Tibial artery (tissue), 4 donors: ENCODE results near the gene FDXR.

Experiments
- DNase-seq, 2 donors: peaks; one replicate each; pipeline ENCODE4 v3.0.0-alpha.2; 2019
- H3K27ac ChIP-seq, 2 donors: fragments of 200-600 bp; sonication (generic) in 1 of 2; 1 replicate in 1 of 2; 2 replicates in 1 of 2; pipeline ENCODE4 v1.5.1; 2018 to 2019; ENCODE audit warnings: mild to moderate bottlenecking in 1 of 2
- H3K27me3 ChIP-seq, 2 donors: fragments of 200-600 bp; sonication (generic) in 1 of 2; one replicate each; pipeline versions ENCODE4 v1.5.1 to v1.6.0; 2016 to 2019
- H3K36me3 ChIP-seq, 3 donors: fragments of 200-600 bp; sonication (generic) in 2 of 3; one replicate each; pipeline ENCODE4 v1.5.1; 2016 to 2019; ENCODE audit warnings: mild to moderate bottlenecking in 2 of 3
- H3K4me1 ChIP-seq, 4 donors: fragments of 200-600 bp; sonication (generic) in 2 of 4; 1 replicate in 3 of 4; 2 replicates in 1 of 4; pipeline ENCODE4 v1.5.1; 2016 to 2019
- H3K4me3 ChIP-seq, 2 donors: fragments of 200-600 bp; sonication (generic) in 1 of 2; 1 replicate in 1 of 2; 2 replicates in 1 of 2; pipeline ENCODE4 v1.5.1; 2018 to 2019; ENCODE audit warnings: mild to moderate bottlenecking in 2 of 2
- H3K9me3 ChIP-seq, 3 donors: fragments of 200-600 bp; sonication (generic) in 1 of 3; one replicate each; pipeline ENCODE4 v1.5.1; 2016 to 2019
- intact Hi-C: fragments of 100-400 bp; cut with DNase I; formaldehyde crosslinking; loops from one replicate; pipeline ENCODE4 v1.15.0; 2023; ENCODE audit warnings: low total_unique reads
- TF ChIP-seq, protein P1 (sequence below), 2 experiments: fragments of 200-600 bp in 1 of 2; fragments of 450-650 bp in 1 of 2; IDR thresholded peaks; one replicate each; pipeline ENCODE4 v1.5.1; 2017 to 2019; ENCODE audit warnings: antibody characterized with exemption in 2 of 2, mild to moderate bottlenecking in 1 of 2, moderate library complexity in 1 of 2

Gene FDXR

DNA sequence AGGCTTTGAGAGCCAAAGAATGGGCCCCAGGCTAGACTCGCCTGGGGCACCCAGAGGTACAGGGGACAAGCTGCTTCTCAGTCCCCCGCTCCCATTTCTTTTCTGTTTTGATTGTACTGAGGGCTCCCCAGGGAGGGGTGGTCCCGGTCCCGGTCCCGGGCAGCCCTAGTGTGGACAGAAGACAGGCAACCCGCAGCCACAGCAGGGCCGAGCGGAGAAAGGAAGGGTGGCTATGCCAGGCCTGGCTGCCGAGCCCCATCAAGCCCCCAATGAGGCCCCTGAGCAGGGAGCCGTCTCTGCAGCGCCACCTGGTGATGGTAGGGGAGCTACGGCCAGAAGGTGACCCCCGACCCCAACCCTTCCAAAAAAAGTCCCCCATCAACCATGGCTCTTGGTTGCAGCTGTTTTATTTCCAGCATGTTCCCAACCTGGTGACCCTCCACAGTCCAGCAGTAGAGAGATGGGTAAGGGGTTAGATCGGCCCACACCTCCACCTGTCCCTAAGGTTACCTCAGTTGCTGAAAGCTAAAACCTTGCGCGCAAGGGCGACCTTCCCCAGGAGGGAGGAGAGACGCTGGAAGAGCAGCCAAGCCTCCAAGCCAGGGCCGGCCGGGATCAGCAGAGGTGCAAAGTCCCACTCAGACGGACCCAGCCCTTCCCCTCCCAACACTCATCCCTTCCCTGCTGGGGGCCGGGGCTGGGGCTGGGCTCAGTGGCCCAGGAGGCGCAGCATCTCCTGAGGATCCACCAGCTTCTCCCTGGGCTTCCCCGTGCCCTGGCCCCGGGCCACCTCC, 10.5 kb downstream of the FDXR start:
- H3K36me3 ChIP-seq, result no peaks in the 10 kb centered on the region
- no peak overlapping the region for H3K27ac ChIP-seq
- H3K4me1 ChIP-seq, result peaks cover 0 to 35% (median 25%) of the 10 kb centered on the region in 4 donors
- H3K27me3 ChIP-seq, result peaks cover 3 to 70% of the 10 kb centered on the region in 2 donors
- TF ChIP-seq, protein P1, sequence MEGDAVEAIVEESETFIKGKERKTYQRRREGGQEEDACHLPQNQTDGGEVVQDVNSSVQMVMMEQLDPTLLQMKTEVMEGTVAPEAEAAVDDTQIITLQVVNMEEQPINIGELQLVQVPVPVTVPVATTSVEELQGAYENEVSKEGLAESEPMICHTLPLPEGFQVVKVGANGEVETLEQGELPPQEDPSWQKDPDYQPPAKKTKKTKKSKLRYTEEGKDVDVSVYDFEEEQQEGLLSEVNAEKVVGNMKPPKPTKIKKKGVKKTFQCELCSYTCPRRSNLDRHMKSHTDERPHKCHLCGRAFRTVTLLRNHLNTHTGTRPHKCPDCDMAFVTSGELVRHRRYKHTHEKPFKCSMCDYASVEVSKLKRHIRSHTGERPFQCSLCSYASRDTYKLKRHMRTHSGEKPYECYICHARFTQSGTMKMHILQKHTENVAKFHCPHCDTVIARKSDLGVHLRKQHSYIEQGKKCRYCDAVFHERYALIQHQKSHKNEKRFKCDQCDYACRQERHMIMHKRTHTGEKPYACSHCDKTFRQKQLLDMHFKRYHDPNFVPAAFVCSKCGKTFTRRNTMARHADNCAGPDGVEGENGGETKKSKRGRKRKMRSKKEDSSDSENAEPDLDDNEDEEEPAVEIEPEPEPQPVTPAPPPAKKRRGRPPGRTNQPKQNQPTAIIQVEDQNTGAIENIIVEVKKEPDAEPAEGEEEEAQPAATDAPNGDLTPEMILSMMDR (IDR thresholded peaks at IDR 0.05), result peak; percentile 18 to 22
- intact Hi-C loops, result loop anchor here (5.0 kb wide), 1 partner anchor 70 kb away; no protein-coding TSS in a partner anchor
- peak in 1 of 2 donors; percentile 76 for DNase-seq
- H3K4me3 ChIP-seq, result peak overlapping the region; percentile 18 to 36
- H3K9me3 ChIP-seq, result no peaks in the 10 kb centered on the region

DNA sequence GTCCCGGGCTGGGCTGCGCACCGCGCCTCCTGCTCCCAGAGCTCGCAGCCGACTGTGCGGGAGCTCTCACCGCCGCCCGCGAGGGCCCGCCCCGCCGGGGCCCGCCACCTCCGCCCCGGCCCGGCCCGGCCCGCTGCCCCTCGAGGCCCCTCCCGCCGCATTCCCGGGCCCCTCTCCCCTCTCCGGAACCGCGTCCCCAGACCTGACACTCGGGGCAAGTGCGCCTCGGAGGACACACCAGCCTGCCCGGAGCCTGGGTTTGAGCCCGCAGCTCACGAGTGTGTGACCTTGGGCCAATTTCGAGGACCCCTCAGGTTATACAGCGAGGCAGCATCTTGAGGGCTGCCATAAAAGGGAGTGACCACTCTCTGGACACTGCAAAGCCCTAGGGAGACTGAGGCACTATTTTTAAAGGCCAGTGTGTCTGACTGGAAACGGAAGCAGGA, 11.1 kb downstream of the FDXR start:
- Histone ChIP-seq H3K36me3 (no peaks in the 10 kb centered on the region), H3K4me1 (peaks cover 0 to 35% (median 25%) of the 10 kb centered on the region in 4 donors), H3K27me3 (peaks cover 3 to 76% of the 10 kb centered on the region in 2 donors), H3K9me3 (no peaks in the 10 kb centered on the region), H3K27ac (no peak overlapping the region), H3K4me3 (peak overlapping the region; percentile 18 to 36)
- TF ChIP-seq, protein P1 (IDR thresholded peaks at IDR 0.05), result no peak
- DNase-seq, result no peak
- intact Hi-C loops, result loop anchor here (5.0 kb wide), 1 partner anchor 69 kb away; no protein-coding TSS in a partner anchor

DNA sequence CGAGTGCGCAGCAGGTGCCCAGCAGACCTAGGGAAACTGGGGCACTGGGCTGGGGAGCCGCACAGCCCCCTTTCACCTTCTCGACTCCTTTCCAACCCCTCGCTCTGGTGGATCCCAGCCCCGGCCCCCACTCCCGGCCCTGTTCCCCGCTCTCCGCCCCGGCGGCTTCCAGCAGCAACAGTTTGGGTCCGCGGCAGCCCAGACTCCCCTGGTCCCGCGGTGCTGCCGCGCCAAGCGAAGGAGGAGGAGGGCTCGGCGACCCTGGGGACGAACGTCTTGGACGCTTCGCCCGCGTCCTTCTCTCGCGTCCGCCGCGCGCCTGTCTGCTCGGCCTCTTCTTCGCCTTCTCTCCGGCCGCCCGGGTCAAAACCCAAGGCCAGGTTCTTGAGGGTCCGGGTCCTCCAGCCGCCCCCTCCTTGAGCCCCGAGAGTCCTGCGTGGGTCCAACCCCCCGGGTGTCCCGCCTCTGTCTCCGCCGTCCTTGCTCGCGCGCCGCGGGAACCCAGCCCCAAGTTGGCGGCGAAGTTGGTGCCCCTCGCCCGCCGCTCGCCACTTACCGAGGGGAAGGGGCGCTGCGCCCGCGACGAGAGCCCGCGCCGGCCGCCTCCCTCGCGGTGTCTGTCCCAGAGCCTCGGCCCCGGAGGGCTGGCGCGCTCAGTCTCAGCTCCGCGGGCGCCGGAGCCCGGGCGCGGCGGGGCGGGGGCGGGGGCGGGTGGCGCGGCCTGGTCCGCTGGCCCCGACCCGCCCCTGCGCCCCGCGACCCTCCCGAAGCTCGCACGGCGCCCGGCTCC, 11.7 kb downstream of the FDXR start:
- intact Hi-C loops, result loop anchor here (5.0 kb wide), 1 partner anchor 69 kb away; no protein-coding TSS in a partner anchor
- no peak for DNase-seq
- Histone ChIP-seq H3K4me3 (peak overlapping the region; percentile 18 to 36), H3K4me1 (peaks cover 0 to 35% (median 25%) of the 10 kb centered on the region in 4 donors), H3K27me3 (peaks cover 3 to 81% of the 10 kb centered on the region in 2 donors), H3K9me3 (no peaks in the 10 kb centered on the region), H3K36me3 (no peaks in the 10 kb centered on the region), H3K27ac (no peak overlapping the region)
- TF ChIP-seq, protein P1 (IDR thresholded peaks at IDR 0.05), result no peak

DNA sequence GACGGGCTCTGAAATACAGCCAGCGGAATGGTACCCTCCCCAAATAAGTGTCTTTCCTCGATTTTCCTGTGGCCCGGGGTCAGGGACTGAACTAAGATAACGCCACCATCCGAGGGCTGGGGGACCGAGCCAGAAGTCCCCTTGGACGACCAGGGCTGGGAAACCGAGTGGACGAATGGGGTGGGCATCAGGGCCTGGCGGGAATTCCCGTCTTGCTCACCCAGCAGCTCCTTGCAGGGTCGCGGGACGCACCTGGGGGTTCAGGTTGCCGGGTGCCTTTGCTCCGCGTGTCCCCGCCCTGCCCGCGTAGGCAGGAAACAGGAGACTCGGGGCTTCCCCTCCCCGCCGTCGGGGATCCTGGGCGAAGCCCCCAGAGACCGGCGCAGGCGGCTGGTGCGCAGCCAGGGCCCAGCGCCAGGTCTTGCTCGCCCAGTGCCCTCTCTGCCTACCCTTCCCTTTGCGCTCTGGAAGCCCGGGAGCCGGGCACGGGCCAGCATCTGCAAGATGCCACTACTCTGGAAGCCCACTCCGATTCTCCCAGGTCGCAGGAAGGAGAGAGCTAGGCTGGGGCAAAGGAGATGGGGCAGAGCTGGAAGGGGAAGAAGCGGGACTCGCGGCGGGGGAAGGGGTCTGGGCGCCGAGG, 12.4 kb downstream of the FDXR start:
- no peak overlapping the region for H3K27ac ChIP-seq
- DNase-seq, result no peak
- peak overlapping the region; percentile 18 to 36 for H3K4me3 ChIP-seq
- no peaks in the 10 kb centered on the region for H3K36me3 ChIP-seq
- H3K27me3 ChIP-seq, result peaks cover 3 to 88% of the 10 kb centered on the region in 2 donors
- intact Hi-C loops, result loop anchor here (5.0 kb wide), 1 partner anchor 68 kb away; no protein-coding TSS in a partner anchor
- H3K9me3 ChIP-seq, result no peaks in the 10 kb centered on the region
- TF ChIP-seq, protein P1 (IDR thresholded peaks at IDR 0.05), result no peak
- peaks cover 0 to 35% (median 25%) of the 10 kb centered on the region in 4 donors for H3K4me1 ChIP-seq
